SK-N-SH treated with all-trans-retinoic acid at 6 μM for 48 hours (cell line): ENCODE data around the gene MYO3B.

Experiments used
- OSR1 ChIP-seq: fragments of 250-450 bp; sonication (Bioruptor Pico); IDR thresholded peaks from 2 replicates; pipeline ENCODE4 v1.8.0; 2022; ENCODE audit warnings: moderate library complexity, mild to moderate bottlenecking, inconsistent platforms
- TOX ChIP-seq: fragments of 250-450 bp; sonication (Bioruptor Pico); IDR thresholded peaks from 2 replicates; pipeline ENCODE4 v1.8.0; 2021; ENCODE audit warnings: mild to moderate bottlenecking, moderate library complexity, borderline replicate concordance
- ZFP30 ChIP-seq: fragments of 450-650 bp; formaldehyde crosslinking; IDR thresholded peaks from 2 replicates; pipeline ENCODE4 v1.5.0; 2022; ENCODE audit warnings: mild to moderate bottlenecking, moderate library complexity
- TF ChIP-seq, protein P1 (sequence below): fragments of 250-450 bp; sonication (Bioruptor Pico); IDR thresholded peaks from 2 replicates; pipeline ENCODE4 v1.8.0; 2021; ENCODE audit warnings: low read depth, mild to moderate bottlenecking, moderate library complexity, borderline replicate concordance
- TF ChIP-seq, protein P2 (sequence below): fragments of 250-450 bp; sonication (Bioruptor Pico); IDR thresholded peaks from 2 replicates; pipeline ENCODE4 v1.5.1; 2020; ENCODE audit warnings: low read depth, mild to moderate bottlenecking, moderate library complexity
- TF ChIP-seq, protein P3 (sequence below): fragments of 250-450 bp; sonication (Bioruptor Pico); IDR thresholded peaks from 2 replicates; pipeline ENCODE4 v1.5.0; 2020; ENCODE audit warnings: mild to moderate bottlenecking, moderate library complexity

DNA sequence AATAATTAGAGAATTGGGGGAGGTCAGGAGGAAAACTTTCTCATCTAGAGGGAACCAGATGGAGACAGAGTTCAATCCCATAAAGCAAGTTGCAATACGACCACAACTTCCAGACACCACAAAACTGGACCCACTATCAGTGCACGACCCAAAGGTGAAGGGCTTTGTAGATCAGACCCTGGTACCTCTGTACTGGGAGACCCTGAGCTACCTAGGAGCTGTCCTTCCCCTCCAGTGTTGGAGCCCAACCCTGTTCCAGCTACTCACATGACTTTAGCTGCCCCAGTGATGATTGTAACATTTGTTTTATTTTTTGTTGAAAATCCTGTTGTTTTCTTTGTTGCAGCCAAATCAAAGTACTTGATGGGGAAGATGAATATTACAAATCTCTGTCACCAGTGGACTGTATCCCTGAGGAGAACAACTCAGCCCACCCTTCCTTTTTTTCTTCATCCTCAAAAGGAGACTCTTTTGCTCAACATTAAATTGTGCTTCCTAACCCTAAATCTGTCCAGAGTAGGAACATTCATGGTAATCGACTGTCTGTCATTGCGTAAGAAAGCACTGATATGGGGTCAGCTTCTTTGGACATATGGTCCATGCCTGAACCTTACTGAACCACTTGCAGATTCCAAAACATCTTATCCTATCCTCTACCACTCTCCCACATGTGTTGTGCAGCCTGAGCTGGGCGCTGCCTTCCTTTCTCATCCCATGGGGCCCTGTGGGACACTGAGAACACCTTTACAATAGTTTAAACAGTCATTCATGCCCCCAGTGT, 474.9 kb downstream of the MYO3B start:
- TF ChIP-seq, protein P1, sequence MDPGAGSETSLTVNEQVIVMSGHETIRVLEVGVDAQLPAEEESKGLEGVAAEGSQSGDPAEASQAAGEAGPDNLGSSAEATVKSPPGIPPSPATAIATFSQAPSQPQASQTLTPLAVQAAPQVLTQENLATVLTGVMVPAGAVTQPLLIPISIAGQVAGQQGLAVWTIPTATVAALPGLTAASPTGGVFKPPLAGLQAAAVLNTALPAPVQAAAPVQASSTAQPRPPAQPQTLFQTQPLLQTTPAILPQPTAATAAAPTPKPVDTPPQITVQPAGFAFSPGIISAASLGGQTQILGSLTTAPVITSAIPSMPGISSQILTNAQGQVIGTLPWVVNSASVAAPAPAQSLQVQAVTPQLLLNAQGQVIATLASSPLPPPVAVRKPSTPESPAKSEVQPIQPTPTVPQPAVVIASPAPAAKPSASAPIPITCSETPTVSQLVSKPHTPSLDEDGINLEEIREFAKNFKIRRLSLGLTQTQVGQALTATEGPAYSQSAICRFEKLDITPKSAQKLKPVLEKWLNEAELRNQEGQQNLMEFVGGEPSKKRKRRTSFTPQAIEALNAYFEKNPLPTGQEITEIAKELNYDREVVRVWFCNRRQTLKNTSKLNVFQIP = no peak
- TF ChIP-seq, protein P2, sequence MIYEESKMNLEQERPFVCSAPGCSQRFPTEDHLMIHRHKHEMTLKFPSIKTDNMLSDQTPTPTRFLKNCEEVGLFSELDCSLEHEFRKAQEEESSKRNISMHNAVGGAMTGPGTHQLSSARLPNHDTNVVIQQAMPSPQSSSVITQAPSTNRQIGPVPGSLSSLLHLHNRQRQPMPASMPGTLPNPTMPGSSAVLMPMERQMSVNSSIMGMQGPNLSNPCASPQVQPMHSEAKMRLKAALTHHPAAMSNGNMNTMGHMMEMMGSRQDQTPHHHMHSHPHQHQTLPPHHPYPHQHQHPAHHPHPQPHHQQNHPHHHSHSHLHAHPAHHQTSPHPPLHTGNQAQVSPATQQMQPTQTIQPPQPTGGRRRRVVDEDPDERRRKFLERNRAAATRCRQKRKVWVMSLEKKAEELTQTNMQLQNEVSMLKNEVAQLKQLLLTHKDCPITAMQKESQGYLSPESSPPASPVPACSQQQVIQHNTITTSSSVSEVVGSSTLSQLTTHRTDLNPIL = no peak
- TF ChIP-seq OSR1 (CRISPR knock-in tag) (no peak), ZFP30 (CRISPR knock-in tag) (no peak), TOX (CRISPR knock-in tag) (no peak)
- TF ChIP-seq, protein P3, sequence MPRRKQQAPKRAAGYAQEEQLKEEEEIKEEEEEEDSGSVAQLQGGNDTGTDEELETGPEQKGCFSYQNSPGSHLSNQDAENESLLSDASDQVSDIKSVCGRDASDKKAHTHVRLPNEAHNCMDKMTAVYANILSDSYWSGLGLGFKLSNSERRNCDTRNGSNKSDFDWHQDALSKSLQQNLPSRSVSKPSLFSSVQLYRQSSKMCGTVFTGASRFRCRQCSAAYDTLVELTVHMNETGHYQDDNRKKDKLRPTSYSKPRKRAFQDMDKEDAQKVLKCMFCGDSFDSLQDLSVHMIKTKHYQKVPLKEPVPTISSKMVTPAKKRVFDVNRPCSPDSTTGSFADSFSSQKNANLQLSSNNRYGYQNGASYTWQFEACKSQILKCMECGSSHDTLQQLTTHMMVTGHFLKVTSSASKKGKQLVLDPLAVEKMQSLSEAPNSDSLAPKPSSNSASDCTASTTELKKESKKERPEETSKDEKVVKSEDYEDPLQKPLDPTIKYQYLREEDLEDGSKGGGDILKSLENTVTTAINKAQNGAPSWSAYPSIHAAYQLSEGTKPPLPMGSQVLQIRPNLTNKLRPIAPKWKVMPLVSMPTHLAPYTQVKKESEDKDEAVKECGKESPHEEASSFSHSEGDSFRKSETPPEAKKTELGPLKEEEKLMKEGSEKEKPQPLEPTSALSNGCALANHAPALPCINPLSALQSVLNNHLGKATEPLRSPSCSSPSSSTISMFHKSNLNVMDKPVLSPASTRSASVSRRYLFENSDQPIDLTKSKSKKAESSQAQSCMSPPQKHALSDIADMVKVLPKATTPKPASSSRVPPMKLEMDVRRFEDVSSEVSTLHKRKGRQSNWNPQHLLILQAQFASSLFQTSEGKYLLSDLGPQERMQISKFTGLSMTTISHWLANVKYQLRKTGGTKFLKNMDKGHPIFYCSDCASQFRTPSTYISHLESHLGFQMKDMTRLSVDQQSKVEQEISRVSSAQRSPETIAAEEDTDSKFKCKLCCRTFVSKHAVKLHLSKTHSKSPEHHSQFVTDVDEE = no peak
